WERI-Rb-1 (cell line): Measurements from ENCODE around the gene DNAJC11.
A peak's percentile ranks its signal among the peaks of the same experiment; 100 is the strongest.

Source experiments
- DNase-seq: peaks from one replicate; pipeline ENCODE4 v3.0.0-alpha.2; 2020
- H3K27ac ChIP-seq: fragments of 250-450 bp; sonication (Bioruptor Pico); 2 replicates; pipeline ENCODE4 v1.5.1; 2020; ENCODE audit warnings: mild to moderate bottlenecking, moderate library complexity
- H3K27me3 ChIP-seq: fragments of 250-450 bp; sonication (Bioruptor Pico); 2 replicates; pipeline ENCODE4 v1.5.1; 2021; ENCODE audit warnings: mild to moderate bottlenecking, low read depth, moderate library complexity; ENCODE audit not compliant: insufficient read depth, severe bottlenecking
- H3K36me3 ChIP-seq: fragments of 250-450 bp; sonication (Bioruptor Pico); 2 replicates; pipeline ENCODE4 v1.5.1; 2020; ENCODE audit warnings: mild to moderate bottlenecking, moderate library complexity
- H3K4me3 ChIP-seq: 2 replicates; pipeline ENCODE4 v1.5.1; 2011; ENCODE audit warnings: low read depth, mild to moderate bottlenecking, control low read depth, low read length
- H3K9me3 ChIP-seq: fragments of 250-450 bp; sonication (Bioruptor Pico); 2 replicates; pipeline ENCODE4 v1.5.1; 2021; ENCODE audit warnings: mild to moderate bottlenecking, moderate library complexity; ENCODE audit not compliant: severe bottlenecking
- TF ChIP-seq, protein P1 (sequence below): IDR thresholded peaks from 2 replicates; pipeline ENCODE4 v1.5.1; 2011; ENCODE audit warnings: low read depth, mild to moderate bottlenecking, control low read depth, inconsistent platforms, low read length

DNAJC11 gene

DNA sequence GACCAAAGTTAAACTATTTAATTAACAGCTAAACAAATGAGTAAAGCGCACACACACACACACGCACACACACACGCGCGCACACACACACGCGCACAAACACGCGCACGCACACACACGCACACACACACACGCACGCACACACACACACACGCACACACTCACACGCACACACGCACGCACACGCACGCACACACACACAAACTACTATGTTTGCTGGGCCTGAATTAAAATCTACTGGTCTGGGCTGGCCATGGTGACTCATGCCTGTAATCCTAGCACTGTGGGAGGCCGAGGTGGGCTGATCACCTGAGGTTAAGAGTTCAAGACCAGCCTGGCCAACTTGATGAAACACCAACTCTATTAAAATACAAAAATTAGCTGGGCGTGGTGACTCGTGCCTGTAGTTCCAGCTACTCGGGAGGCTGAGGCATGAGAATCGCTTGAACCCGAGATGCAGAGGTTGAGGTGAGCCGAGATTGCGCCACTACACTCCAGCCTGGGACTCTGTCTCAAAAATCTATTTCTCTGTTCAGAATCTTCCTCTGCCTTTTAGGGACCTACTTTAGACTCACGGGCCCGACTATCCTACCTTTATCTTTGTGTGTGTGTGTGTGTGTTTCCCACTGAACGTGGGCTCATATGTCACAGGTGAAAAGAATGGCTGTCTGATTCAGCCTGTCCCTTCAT, 37.5 kb upstream of the DNAJC11 start:
- Histone ChIP-seq H3K4me3 (no peak overlapping the region), H3K27ac (no peak overlapping the region), H3K36me3 (no peaks in the 10 kb centered on the region), H3K27me3 (no peaks in the 10 kb centered on the region), H3K9me3 (no peaks in the 10 kb centered on the region)
- TF ChIP-seq, protein P1, sequence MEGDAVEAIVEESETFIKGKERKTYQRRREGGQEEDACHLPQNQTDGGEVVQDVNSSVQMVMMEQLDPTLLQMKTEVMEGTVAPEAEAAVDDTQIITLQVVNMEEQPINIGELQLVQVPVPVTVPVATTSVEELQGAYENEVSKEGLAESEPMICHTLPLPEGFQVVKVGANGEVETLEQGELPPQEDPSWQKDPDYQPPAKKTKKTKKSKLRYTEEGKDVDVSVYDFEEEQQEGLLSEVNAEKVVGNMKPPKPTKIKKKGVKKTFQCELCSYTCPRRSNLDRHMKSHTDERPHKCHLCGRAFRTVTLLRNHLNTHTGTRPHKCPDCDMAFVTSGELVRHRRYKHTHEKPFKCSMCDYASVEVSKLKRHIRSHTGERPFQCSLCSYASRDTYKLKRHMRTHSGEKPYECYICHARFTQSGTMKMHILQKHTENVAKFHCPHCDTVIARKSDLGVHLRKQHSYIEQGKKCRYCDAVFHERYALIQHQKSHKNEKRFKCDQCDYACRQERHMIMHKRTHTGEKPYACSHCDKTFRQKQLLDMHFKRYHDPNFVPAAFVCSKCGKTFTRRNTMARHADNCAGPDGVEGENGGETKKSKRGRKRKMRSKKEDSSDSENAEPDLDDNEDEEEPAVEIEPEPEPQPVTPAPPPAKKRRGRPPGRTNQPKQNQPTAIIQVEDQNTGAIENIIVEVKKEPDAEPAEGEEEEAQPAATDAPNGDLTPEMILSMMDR = no peak
- no peak for DNase-seq

DNA sequence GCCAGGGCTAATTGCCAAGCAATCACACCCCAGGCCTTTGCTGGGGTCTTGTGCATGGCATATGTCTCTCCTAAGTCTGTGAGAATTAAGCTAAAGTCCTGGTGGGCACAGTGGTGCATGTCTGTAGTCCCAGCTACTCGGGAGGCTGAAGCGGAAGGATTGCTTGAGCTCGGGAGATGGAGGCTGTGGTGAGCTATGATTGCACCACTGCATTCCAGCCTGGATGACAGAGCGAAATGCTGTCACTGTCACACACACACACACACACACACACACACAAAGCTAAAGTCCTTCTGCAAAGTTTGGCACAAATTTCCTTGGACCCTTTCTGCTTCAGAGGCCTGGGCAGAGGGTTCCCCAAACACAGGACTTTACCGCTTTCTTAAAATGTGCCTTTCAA, 31.3 kb upstream of the DNAJC11 start:
- TF ChIP-seq, protein P1 = no peak
- Histone ChIP-seq H3K4me3 (no peak overlapping the region), H3K36me3 (no peaks in the 10 kb centered on the region), H3K27ac (no peak overlapping the region), H3K9me3 (no peaks in the 10 kb centered on the region), H3K27me3 (no peaks in the 10 kb centered on the region)
- no peak for DNase-seq

DNA sequence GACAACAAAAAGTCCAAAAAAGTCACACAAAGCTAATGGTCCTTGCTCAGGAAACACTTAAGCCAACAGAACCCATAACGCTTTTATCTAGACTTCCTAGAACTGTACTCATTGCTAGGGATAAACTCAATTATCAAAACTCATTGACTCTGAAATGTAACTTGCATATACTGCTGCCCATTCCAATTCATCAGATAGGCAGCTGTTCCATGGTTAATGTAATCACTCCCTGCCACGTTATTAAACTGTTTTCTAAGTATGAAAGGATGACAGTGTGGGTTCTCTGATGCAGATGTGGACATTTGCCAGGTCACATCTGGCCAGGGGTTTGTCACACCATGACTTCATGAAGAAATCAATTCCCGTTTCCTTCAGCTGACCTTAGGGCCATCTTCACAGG, 30.3 kb upstream of the DNAJC11 start:
- Histone ChIP-seq H3K27ac (no peak overlapping the region), H3K36me3 (no peaks in the 10 kb centered on the region), H3K9me3 (no peaks in the 10 kb centered on the region), H3K4me3 (no peak overlapping the region), H3K27me3 (no peaks in the 10 kb centered on the region)
- no peak for DNase-seq
- TF ChIP-seq, protein P1 = no peak

DNA sequence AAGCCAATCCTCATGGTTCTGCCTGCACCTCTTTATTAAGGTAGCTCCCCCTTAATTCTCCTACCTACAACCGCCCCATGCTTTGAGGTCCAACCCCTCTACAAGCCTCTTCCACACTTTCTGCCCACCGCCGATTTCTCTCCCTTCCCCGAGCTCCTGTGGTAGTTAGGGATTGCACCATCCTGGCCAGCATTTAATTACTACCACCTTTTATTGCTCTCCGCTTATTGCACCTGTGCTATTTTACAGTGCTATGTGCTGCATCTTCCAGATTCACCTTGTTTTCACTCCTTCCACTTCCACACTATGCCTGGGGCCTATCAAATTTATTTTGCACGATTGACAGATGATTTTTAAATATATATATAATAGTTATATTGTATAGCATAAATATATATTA, 29.3 kb upstream of the DNAJC11 start:
- TF ChIP-seq, protein P1 = no peak
- Histone ChIP-seq H3K27me3 (no peaks in the 10 kb centered on the region), H3K36me3 (no peaks in the 10 kb centered on the region), H3K4me3 (no peak overlapping the region), H3K9me3 (no peaks in the 10 kb centered on the region), H3K27ac (no peak overlapping the region)
- no peak for DNase-seq

DNA sequence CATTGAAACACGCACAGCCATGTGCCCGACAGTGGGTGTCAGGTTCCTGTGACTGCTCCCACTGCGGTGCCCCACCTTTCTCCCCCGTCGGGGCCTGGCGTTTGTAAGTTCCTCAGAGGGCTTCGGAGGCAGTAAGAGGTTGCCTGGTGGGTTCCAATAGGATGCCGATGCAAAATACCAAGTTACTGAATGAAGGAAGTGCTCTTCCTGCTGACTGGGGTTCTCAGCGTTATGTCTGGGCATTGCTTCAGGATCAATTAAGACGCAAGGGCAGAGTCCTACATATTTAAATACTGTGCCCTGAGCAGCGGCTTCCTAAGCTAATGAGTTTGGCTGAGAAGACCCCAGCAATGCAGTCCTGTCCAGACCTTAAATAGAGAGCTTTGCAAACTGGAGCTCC, 28.9 kb upstream of the DNAJC11 start:
- Histone ChIP-seq H3K27ac (no peak overlapping the region), H3K36me3 (no peaks in the 10 kb centered on the region), H3K4me3 (no peak overlapping the region), H3K9me3 (no peaks in the 10 kb centered on the region), H3K27me3 (no peaks in the 10 kb centered on the region)
- TF ChIP-seq, protein P1 = no peak
- DNase-seq = no peak

DNA sequence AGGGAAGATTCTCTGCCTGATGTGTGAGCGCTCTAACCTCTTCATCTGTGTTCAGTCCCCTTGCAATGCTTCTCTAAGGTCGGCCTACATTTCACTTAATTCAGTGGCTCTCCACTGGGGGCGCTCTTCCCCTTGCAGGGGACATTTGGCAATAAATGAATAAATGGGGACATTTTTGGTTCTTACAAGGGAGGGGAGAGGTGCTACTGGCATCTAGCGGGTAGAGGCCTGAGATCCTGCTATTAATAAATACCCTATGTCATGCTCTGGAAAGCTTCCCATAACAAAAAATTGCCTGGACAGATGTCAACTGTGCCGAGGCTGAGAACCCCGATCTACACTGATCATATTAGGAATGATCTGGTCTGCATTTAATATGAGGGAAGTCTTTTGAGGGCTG, 25.9 kb upstream of the DNAJC11 start:
- H3K36me3 ChIP-seq = no peaks in the 10 kb centered on the region
- H3K27me3 ChIP-seq = no peaks in the 10 kb centered on the region
- no peak overlapping the region for H3K27ac ChIP-seq
- DNase-seq = peak; percentile 61
- H3K9me3 ChIP-seq = no peaks in the 10 kb centered on the region
- TF ChIP-seq, protein P1 = peak; percentile 61
- H3K4me3 ChIP-seq = no peak overlapping the region
